B cell (primary cell): ENCODE measurements around the gene UBE2J1.

Experiments
- EZH2 ChIP-seq: IDR thresholded peaks from 2 replicates; pipeline ENCODE4 v1.6.1; 2012; ENCODE audit warnings: borderline replicate concordance, low read depth, mild to moderate bottlenecking, moderate library complexity, low read length; ENCODE audit not compliant: insufficient read depth, poor library complexity, severe bottlenecking
- TF ChIP-seq, protein P1 (sequence below): fragments of 200-600 bp; IDR thresholded peaks from one replicate; pipeline ENCODE4 v1.8.0; 2022; ENCODE audit warnings: antibody characterized with exemption, mild to moderate bottlenecking

DNA sequence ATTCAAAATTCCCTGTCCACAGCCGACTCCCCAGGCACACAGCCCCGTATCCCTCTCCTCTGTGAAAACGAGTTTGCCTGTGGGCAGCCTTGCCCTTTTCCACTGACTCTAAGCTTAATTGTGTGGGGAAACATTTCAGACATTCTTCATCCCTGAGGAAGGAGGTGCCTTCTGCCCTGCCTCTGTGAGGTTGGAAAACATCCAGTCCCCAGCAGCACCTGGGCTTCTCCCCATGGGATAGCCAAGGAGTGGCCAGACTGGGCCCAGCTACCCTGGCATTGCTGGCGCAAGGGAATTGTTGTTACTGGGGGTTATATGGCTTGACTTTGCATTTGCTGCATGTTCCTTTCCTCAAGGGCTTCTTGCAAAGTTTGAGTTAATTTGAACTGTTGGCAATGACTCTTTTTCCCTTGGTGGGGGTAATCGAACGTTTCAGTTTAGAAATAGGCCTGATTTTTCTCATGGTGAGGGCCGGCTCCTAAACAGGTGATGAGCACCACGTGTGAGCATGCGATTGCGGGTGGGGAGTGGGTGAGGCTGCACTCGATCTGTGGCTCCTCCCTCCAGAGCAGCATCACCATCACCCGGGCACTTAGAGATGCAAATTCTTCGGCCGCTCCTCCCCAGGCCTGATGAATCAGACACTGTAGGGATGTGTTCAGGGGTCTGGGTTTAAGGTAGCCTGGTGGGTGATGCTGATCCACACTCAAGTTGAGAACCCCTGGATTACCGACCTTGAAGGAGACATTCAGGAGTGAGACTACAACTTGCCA is 67.4 kb downstream of the UBE2J1 start:
- TF ChIP-seq, protein P1, sequence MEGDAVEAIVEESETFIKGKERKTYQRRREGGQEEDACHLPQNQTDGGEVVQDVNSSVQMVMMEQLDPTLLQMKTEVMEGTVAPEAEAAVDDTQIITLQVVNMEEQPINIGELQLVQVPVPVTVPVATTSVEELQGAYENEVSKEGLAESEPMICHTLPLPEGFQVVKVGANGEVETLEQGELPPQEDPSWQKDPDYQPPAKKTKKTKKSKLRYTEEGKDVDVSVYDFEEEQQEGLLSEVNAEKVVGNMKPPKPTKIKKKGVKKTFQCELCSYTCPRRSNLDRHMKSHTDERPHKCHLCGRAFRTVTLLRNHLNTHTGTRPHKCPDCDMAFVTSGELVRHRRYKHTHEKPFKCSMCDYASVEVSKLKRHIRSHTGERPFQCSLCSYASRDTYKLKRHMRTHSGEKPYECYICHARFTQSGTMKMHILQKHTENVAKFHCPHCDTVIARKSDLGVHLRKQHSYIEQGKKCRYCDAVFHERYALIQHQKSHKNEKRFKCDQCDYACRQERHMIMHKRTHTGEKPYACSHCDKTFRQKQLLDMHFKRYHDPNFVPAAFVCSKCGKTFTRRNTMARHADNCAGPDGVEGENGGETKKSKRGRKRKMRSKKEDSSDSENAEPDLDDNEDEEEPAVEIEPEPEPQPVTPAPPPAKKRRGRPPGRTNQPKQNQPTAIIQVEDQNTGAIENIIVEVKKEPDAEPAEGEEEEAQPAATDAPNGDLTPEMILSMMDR, result no peak
- TF ChIP-seq EZH2, result no peak
